Putamen (tissue), 1 donor: ENCODE measurements around the gene ATG9B.

Experiments
- DNase-seq: peaks from one replicate; pipeline ENCODE4 v3.0.0-alpha.2; 2016; ENCODE audit warnings: low spot score

ATG9B gene

GRCh38 chr7:150981644-150982043 lies 42.6 kb downstream of the ATG9B start:
- no peak for DNase-seq

GRCh38 chr7:150980663-150981062 lies 43.6 kb downstream of the ATG9B start:
- DNase-seq, result no peak

GRCh38 chr7:150979713-150980390 lies 44.4 kb downstream of the ATG9B start:
- no peak for DNase-seq

GRCh38 chr7:150978126-150978789 lies 46.0 kb downstream of the ATG9B start, which contains the start of gene KCNH2:
TSS of gene KCNH2 (minus strand) at chr7:150978321. CDS start at chr7:150977913, 408 bp downstream.
- DNase-seq, result peak; percentile 58

GRCh38 chr7:150977382-150978125 lies 46.7 kb downstream of the ATG9B start:
- DNase-seq, result no peak

GRCh38 chr7:150976529-150977381 lies 47.5 kb downstream of the ATG9B start:
- DNase-seq, result no peak

- DNase-seq, result no peak
Measured at GRCh38 chr7:150975536-150976319, 48.6 kb downstream of the ATG9B start.

GRCh38 chr7:150974468-150975391 lies 49.6 kb downstream of the ATG9B start:
- peak; percentile 55 for DNase-seq

- no peak for DNase-seq
Measured at GRCh38 chr7:150973571-150974451, 50.5 kb downstream of the ATG9B start.

GRCh38 chr7:150972741-150973140 lies 51.6 kb downstream of the ATG9B start:
- no peak for DNase-seq

GRCh38 chr7:150972023-150972468 lies 52.2 kb downstream of the ATG9B start:
- peak; percentile 75 for DNase-seq

- no peak for DNase-seq
Measured at GRCh38 chr7:150971242-150972022, 52.9 kb downstream of the ATG9B start.

- no peak for DNase-seq
Measured at GRCh38 chr7:150970424-150970823, 53.9 kb downstream of the ATG9B start.

- no peak for DNase-seq
Measured at GRCh38 chr7:150969475-150969874, 54.8 kb downstream of the ATG9B start.

GRCh38 chr7:150968734-150969372 lies 55.4 kb downstream of the ATG9B start:
- DNase-seq, result no peak

GRCh38 chr7:150968056-150968733 lies 56.1 kb downstream of the ATG9B start:
- no peak for DNase-seq

GRCh38 chr7:150967349-150967748 lies 56.9 kb downstream of the ATG9B start:
- DNase-seq, result no peak
